HG03432 (cell line): Measurements from ENCODE around the gene PPM1L.

Experiments used
- ATAC-seq: cut with Tn5 transposase; IDR thresholded peaks from one replicate; pipeline ENCODE4 v1.9.1; 2021; ENCODE audit warnings: mild to moderate bottlenecking, moderate library complexity; ENCODE audit not compliant: unreplicated experiment

PPM1L gene

DNA sequence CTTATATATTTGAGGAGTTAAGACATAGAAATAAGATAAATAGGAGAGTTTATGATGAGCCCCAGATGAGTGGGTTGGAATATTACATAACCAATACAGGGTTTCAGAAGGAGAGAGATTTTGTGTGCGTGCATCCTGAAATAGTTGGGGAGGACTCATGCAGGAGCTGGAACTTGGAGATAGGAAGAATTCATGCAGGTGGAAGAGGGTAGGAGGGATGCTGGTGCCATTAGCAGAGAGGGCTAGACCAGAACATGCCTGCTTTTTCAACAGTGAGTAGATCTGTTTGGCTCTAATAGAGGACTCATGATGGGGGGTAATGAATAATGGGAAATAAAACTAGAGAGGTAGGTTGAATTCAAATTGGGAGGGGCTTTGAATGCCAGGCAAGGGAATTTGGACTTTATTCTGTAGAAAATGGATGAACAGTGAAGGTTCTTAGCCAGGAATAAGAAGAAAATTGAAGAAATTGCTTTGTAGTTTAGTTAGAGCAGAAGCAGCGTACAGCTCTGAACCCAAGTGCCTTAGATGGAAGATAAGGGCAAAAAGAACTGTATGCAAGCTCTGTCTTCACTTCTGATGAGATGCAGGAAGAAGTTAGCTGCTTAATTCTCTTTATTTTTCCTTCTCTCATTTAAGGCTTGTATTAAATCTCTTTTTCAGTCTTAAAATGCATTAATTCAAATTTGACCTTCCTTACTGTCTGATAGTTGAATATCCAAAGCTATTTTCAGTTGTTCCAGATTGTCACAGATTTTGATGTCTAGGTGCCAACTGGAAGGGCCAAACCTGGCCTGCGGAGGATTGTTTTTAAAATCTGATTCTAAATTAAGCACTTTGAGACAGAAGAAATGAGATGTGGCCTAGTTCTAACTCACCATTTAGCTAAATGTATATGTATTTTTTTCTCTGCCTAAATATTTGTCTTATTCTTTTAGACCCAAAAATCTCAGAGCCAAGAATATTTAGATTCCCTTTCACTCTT is 86.3 kb downstream of the PPM1L start:
- no peak for ATAC-seq

DNA sequence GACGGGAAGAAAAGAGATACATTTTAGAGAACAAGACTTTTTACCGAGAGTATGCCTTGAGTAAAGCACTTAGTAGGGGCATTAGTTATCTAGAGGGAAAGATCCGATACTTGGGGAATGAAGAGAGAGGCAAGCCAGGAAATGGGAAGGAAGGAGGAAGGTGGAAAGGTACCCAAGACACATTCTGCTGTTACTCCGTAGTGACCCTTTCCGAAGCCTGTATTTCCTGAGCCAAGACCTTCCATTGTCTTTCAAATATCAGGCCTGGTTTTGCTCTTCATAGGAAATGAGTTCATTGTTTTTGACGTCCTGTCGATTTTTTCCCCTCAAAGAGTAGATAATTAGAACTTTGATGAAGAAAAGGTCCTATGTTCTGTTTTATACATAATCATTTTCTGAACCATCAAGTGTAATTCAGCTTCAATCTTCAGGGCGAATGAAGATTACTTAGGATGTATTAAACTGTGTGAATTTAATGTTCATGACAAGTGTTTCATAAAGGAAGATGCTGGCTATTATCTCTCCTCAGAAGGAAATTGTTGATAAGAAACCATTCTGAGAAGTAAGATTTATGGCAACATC is 95.7 kb downstream of the PPM1L start:
- no peak for ATAC-seq

DNA sequence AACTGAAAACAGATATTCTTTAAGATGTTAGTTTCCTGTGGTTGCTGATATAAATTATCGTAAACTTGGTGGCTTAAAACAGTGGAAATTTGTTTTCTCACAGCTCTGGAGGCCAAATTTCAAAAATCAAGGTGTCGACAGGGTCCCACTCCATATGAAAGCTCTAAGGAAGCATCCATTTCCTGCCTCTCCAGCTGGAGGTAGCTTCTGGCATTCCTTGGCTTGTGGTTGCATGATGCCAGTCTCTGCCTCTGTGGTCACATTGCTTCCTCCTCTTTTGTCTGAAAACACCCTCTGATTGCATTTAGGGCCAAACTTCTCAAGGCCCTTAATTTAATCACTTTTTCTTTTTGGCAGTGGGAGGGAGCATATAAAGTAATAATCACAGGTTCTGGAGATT is 96.8 kb downstream of the PPM1L start:
- no peak for ATAC-seq

GRCh38 chr3:160856450-160856849 is 100.4 kb downstream of the PPM1L start:
- no peak for ATAC-seq

DNA sequence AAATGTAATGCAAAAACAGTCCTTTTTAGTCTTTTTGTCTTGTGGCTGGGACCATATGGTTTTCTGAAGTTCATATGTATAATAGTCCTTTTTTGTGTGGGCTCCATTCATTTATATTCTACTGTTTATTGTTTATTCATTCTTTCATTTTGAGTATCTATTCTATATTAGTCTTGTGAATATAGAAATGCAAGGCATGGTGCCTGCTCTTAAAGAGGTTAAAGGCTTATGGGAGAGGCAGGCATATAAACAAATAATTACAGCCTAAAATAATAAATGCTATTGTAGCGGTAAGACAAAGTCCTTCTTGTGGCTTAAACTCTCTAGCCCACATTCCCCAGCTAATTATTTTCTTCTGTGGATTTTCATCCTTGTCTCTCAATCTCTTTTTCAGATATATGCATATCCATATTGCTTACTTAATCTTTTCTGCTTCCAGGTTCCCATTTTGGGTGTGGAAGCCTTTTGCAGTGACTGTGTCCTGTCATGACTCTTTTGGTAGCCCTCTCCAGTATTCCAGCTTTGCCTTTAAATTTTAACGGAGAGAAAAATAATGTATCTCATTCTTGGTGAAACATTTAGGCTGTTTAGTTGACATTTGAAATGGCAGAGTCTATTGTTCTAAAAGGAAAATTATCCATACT is 101.6 kb downstream of the PPM1L start:
- no peak for ATAC-seq

- ATAC-seq = no peak
Measured at GRCh38 chr3:160860346-160860745, 104.3 kb downstream of the PPM1L start.

- no peak for ATAC-seq
Measured at GRCh38 chr3:160869825-160870224, 113.8 kb downstream of the PPM1L start.

DNA sequence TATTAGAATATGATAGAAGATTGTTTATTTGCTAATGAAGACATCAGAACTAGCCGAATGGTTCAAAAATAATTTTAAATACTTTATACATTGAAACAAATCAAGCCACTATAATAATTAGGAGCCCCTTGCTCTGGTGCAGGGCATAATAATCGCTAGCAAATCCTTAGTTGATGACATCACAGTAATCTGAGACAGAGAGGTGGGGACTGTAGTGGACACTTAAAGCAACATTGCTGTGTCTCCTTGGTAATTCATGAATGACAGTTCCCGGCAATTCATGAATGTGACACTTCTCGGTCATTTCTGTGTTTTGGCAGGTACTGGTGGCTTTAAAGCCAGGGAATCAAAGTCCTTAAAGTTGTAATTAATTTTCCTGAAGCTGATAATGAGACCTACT is 114.3 kb downstream of the PPM1L start:
- ATAC-seq = no peak

DNA sequence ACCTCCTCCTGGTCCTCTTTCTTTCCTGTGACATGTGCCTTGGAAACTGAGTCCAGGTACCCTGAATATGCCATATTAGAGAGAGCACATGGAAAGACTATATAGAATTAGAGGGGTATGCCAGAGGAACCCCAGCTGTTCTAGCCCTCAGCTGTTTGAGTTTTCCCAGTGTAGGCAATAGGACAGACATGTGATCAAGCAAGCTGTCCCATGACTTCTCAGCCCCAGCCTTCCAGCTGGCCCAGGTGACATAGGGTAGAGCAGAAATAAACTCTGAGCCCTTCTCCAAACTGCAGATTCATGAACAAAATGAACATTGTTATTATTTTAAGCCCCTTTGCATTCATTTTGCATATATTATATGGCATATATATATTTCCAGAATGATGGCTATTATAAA is 118.7 kb downstream of the PPM1L start:
- ATAC-seq = no peak

DNA sequence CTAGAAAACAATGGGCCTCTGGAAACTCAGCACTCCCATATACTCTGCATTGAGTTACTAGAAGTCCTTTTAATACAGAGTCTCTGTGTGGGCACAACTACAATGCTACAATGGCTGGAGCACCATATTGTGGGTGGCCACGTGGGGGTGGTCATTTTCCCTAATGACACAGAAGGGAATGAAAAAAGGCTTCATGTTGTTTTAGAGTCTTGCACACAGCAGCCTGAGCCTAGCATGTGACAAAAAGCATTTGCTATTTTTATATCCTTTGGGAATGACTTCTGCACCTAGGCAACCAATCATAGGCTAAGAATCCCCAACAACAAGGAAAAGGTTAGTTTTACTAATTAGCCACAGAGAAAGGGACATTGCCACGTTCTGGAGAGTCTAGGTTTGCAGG is 120.6 kb downstream of the PPM1L start:
- ATAC-seq = no peak

- ATAC-seq = no peak
Measured at GRCh38 chr3:160879859-160880258, 123.8 kb downstream of the PPM1L start.

DNA sequence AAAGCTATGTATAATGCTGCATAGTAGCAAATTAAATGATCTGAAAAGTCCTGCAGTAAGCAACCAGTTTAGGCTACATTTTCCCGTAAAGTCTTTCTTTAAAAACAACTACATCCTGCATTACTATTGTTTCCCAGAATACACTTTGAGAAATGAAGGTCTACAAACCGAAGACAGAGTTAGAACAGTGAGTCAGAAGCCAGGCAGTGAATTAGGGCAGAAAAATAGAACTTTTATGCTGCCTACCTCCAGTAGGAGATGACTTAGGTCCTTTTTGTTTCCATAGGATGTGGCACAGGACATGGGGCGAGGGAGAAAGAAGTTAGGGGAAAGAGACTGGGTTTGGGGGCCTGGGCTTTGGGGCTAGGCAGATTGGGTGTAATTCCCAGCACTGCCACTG is 127.3 kb downstream of the PPM1L start:
- no peak for ATAC-seq

- ATAC-seq = peak; percentile 43
Measured at GRCh38 chr3:160885791-160886286, 129.8 kb downstream of the PPM1L start.

DNA sequence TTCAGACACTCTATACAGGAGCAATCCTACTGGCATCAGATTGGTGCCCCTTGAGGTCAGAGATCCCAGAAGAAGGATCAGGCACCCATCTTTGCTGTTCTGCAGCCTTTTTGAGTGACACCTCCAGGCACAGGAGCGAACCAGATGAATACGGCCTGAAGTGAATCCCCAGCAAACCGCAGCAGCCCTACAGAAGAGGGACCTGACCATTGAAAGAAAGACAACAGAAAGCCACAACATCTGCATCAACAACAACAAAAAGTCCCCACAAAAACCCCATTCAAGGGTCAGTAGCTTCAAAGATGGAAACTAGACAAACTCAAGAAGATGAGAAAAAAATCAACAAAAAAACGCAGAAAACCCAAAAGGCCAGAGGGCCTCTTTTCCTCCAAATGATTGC is 130.4 kb downstream of the PPM1L start:
- peak; percentile 92 for ATAC-seq

DNA sequence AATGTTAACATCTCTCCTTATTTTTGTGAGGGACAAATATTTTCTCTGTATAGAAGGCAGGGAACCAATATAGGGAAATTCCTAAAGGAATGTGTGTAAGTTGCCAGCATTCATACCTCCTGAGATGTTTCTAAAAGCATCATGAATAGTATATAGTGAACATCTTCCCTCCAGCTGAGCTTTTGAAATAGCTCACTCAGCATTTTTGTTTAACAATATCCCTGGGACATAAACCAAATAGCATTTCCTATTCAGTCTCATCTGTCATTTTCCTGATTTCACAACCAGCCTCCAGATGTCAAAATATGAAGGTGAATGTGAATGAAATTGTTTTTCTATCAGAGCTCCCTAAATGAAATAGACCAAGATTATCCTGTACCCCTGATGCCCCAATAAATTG is 137.2 kb downstream of the PPM1L start:
- ATAC-seq = no peak

- no peak for ATAC-seq
Measured at GRCh38 chr3:160904691-160905090, 148.7 kb downstream of the PPM1L start.

DNA sequence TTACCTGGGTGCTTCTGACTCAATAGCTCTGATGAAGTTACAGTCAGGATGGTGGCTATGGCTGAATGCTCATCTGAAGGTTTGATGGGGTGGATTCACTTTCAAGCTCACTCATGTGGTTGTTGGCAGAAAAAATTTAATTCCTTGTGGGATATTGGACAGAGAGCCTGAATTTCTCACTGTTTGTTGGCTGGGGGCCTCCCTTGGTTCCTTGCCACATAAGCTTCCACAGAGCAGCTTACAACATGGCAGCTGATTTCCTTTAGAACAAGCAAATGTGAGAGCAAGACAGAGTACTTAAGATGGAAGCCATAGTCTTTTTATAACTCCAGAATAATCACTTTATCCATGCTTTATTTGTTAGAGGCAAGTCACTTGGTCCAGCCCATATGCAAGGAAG is 150.6 kb downstream of the PPM1L start:
- no peak for ATAC-seq

- ATAC-seq = no peak
Measured at GRCh38 chr3:160909917-160910316, 153.9 kb downstream of the PPM1L start.

DNA sequence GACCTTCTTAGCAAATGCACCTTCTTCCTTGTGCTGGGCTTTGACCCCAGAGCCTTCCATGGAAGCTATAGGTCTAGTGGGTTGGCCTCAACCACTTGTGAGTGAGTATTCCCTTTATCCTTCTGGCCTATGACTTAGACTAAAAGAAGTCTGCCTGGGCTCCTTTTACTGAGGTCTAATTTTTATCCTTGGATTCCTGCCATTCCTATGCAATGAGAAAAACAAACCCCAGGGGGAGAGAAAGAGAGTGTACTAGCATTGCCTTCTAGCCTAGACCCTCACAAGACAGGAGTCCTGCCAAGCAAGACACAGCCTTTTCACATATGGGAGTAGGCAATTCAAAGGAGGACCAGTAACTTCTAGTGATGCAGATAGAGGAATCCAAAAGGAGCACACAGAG is 155.4 kb downstream of the PPM1L start:
- no peak for ATAC-seq

DNA sequence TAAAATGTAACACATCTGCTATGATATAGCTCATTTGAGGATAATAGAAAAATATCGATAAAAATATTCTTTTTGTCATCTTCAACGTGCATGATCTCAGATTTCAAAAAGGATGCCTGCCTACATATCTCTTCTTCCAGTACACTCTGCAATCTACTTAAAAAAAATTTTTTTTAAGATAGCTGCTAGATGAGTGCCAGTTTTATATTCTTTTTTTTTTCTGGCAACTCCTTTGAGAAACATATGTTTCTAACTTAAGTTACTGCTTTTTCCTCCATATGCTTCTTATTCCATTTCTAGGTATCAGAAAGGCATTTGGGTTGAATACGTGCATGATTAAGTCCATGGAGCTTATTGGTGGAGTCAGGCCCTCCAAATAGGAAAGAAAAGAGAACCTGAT is 160.4 kb downstream of the PPM1L start:
- no peak for ATAC-seq

DNA sequence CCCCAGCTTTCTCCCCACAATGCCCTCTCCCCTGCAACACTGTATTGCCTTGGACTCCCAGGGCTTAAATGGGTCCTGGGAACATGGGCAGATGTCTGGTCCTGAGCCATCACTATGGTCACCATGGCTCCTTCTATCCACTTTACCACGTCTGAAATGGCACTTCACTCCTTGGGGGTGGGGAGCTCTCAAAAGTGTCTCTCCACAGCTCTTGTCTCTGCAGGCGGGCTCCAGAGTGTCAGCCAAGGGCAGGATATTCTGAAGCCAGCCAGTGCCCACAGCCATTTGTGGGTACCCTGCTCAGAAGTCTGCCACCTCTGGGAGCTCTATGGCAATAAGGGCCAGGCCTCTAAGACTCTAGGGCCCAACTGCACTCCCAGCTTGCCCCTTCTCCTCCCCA is 163.9 kb downstream of the PPM1L start:
- no peak for ATAC-seq
